Trophoblast cell (in vitro differentiated cells and primary cell): ENCODE results near the gene THEMIS.
A peak's percentile ranks its signal among the peaks of the same experiment; 100 is the strongest.

Experiments
- DNase-seq, 2 donors: peaks; one replicate each; pipeline ENCODE4 v3.0.0-alpha.2; 2016
- H2AFZ ChIP-seq: 2 replicates; pipeline ENCODE4 v1.6.1; 2013; ENCODE audit warnings: low read length, moderate library complexity, mild to moderate bottlenecking; ENCODE audit not compliant: insufficient read depth, poor library complexity
- H2AK5ac ChIP-seq: 2 replicates; pipeline ENCODE4 v1.6.1; 2013; ENCODE audit warnings: mild to moderate bottlenecking, low read length
- H2BK120ac ChIP-seq: 2 replicates; pipeline ENCODE4 v1.6.1; 2013; ENCODE audit warnings: low read length, mild to moderate bottlenecking, moderate library complexity; ENCODE audit not compliant: insufficient read depth, poor library complexity
- H2BK12ac ChIP-seq: 2 replicates; pipeline ENCODE4 v1.6.1; 2013; ENCODE audit warnings: mild to moderate bottlenecking, low read length, moderate library complexity
- H2BK5ac ChIP-seq: 2 replicates; pipeline ENCODE4 v1.6.1; 2013; ENCODE audit warnings: low read length, low read depth, moderate library complexity, mild to moderate bottlenecking; ENCODE audit not compliant: poor library complexity
- H3K14ac ChIP-seq: 2 replicates; pipeline ENCODE4 v1.6.1; 2013; ENCODE audit warnings: mild to moderate bottlenecking, low read length
- H3K18ac ChIP-seq: 2 replicates; pipeline ENCODE4 v1.6.1; 2013; ENCODE audit warnings: mild to moderate bottlenecking, low read length
- H3K23ac ChIP-seq: 2 replicates; pipeline ENCODE4 v1.6.1; 2013; ENCODE audit warnings: low read length
- H3K27ac ChIP-seq: 2 replicates; pipeline ENCODE4 v1.5.1; 2013; ENCODE audit warnings: low read depth, mild to moderate bottlenecking, inconsistent platforms, low read length, moderate library complexity
- H3K27me3 ChIP-seq: 2 replicates; pipeline ENCODE4 v1.6.1; 2013; ENCODE audit warnings: inconsistent platforms, mild to moderate bottlenecking, low read length, moderate library complexity; ENCODE audit not compliant: insufficient read depth
- H3K36me3 ChIP-seq, 2 experiments: 1 replicate in 1 of 2; 2 replicates in 1 of 2; pipeline ENCODE4 v1.6.1; 2013; ENCODE audit warnings: low read length in 2 of 2, mild to moderate bottlenecking in 2 of 2, moderate library complexity in 1 of 2; ENCODE audit not compliant: insufficient read depth in 2 of 2, control insufficient read depth in 1 of 2
- H3K4ac ChIP-seq: 2 replicates; pipeline ENCODE4 v1.6.1; 2013; ENCODE audit warnings: low read depth, mild to moderate bottlenecking, low read length, moderate library complexity
- H3K4me1 ChIP-seq, 2 experiments: 1 replicate in 1 of 2; 2 replicates in 1 of 2; pipeline ENCODE4 v1.6.1; 2013; ENCODE audit warnings: low read length in 2 of 2, mild to moderate bottlenecking in 2 of 2, moderate library complexity in 1 of 2; ENCODE audit not compliant: insufficient read depth in 2 of 2, control insufficient read depth in 1 of 2
- H3K4me2 ChIP-seq: 2 replicates; pipeline ENCODE4 v1.6.1; 2013; ENCODE audit warnings: inconsistent platforms, mild to moderate bottlenecking, low read length, moderate library complexity
- H3K4me3 ChIP-seq: 2 replicates; pipeline ENCODE4 v1.5.1; 2013; ENCODE audit warnings: mild to moderate bottlenecking, low read depth, low read length, inconsistent platforms
- H3K79me1 ChIP-seq: one replicate; pipeline ENCODE4 v1.6.1; 2013; ENCODE audit warnings: low read length
- H3K79me2 ChIP-seq: 2 replicates; pipeline ENCODE4 v1.6.1; 2013; ENCODE audit warnings: low read length, mild to moderate bottlenecking; ENCODE audit not compliant: control insufficient read depth, insufficient read depth, poor library complexity
- H3K9ac ChIP-seq: 2 replicates; pipeline ENCODE4 v1.6.1; 2013; ENCODE audit warnings: mild to moderate bottlenecking, low read length
- H3K9me3 ChIP-seq: 2 replicates; pipeline ENCODE4 v1.6.1; 2013; ENCODE audit warnings: low read depth, mild to moderate bottlenecking, control low read depth, inconsistent platforms, low read length; ENCODE audit not compliant: insufficient read depth
- H4K12ac ChIP-seq: 2 replicates; pipeline ENCODE4 v1.6.1; 2013; ENCODE audit warnings: low read depth, mild to moderate bottlenecking, low read length, moderate library complexity
- H4K8ac ChIP-seq: 2 replicates; pipeline ENCODE4 v1.6.1; 2013; ENCODE audit warnings: low read depth, mild to moderate bottlenecking, low read length, moderate library complexity
- H4K91ac ChIP-seq: one replicate; pipeline ENCODE4 v1.6.1; 2013; ENCODE audit warnings: low read depth, mild to moderate bottlenecking, low read length, moderate library complexity
- WGBS: extraction: QIAGEN DNeasy Blood & Tissue Kit; methylation state at CpG from one replicate; pipeline ENCODE4 v1.1.7; 2013; ENCODE audit warnings: missing lambda C conversion rate; ENCODE audit not compliant: insufficient read length, insufficient coverage; ENCODE audit errors: extremely low coverage; 5-methylcytosine and 5-hydroxymethylcytosine counted together

THEMIS gene

DNA sequence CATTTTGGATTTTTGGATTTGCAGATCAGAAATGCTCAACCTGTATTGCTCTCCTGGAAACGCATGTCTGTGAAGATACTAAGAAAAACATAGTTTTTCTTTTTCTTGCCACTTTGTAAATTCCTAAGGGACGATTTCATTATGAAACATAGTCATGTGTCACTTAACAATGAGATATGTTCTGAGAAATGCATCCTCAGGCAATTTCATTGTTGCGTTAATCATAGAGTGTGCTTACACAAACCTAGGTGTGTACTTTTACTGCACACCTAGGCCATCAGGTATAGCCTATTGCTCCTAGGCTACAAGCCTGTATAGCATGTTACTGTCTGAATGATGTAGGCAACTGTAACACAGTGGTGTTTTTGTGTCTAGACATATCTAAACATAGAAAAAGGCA is 13.4 kb upstream of the THEMIS start:
- no CpG with 5 or more reads among the region's 3 CpGs for WGBS
- no peak overlapping the region for H2AK5ac ChIP-seq

GRCh38 chr6:127912914-127913313 is 12.1 kb upstream of the THEMIS start:
- Histone ChIP-seq H3K79me1 (no peaks in the 10 kb centered on the region), H2BK12ac (no peak overlapping the region), H2AFZ (no peak overlapping the region), H3K27me3 (no peaks in the 10 kb centered on the region), H3K23ac (no peak overlapping the region), H3K18ac (no peak overlapping the region), H2AK5ac (no peak overlapping the region), H3K4me2 (no peak overlapping the region), H3K27ac (no peak overlapping the region), H3K36me3 (no peaks in the 10 kb centered on the region), H3K9ac (no peak overlapping the region), H3K9me3 (no peaks in the 10 kb centered on the region), H2BK120ac (no peak overlapping the region), H4K91ac (no peak overlapping the region), H3K4me1 (no peaks in the 10 kb centered on the region), H4K12ac (no peak overlapping the region), H3K14ac (no peak overlapping the region), H2BK5ac (no peak overlapping the region), H3K4ac (no peak overlapping the region), H3K79me2 (no peaks in the 10 kb centered on the region), H4K8ac (no peak overlapping the region), H3K4me3 (no peak overlapping the region)
- no CpG with 5 or more reads among the region's 3 CpGs for WGBS
- no peak for DNase-seq

More for the DNA sequence above, 13.4 kb upstream of the THEMIS start:
- no peak overlapping the region for H3K18ac ChIP-seq
- no peak overlapping the region for H2BK5ac ChIP-seq
- no peak overlapping the region for H3K23ac ChIP-seq
- no peaks in the 10 kb centered on the region for H3K9me3 ChIP-seq
- no peak overlapping the region for H4K12ac ChIP-seq
- H3K4ac ChIP-seq, result no peak overlapping the region
- no peak overlapping the region for H4K8ac ChIP-seq
- H3K36me3 ChIP-seq, result no peaks in the 10 kb centered on the region
- no peaks in the 10 kb centered on the region for H3K4me1 ChIP-seq
- no peak overlapping the region for H3K14ac ChIP-seq
- no peaks in the 10 kb centered on the region for H3K27me3 ChIP-seq
- no peak overlapping the region for H2AFZ ChIP-seq
- H3K9ac ChIP-seq, result no peak overlapping the region
- H3K79me1 ChIP-seq, result no peaks in the 10 kb centered on the region
- H2BK120ac ChIP-seq, result no peak overlapping the region
- H2BK12ac ChIP-seq, result no peak overlapping the region
- H3K79me2 ChIP-seq, result no peaks in the 10 kb centered on the region
- no peak overlapping the region for H3K4me2 ChIP-seq
- DNase-seq, result peak; percentile 64 to 88
- no peak overlapping the region for H4K91ac ChIP-seq
- H3K27ac ChIP-seq, result no peak overlapping the region
- H3K4me3 ChIP-seq, result no peak overlapping the region

DNA sequence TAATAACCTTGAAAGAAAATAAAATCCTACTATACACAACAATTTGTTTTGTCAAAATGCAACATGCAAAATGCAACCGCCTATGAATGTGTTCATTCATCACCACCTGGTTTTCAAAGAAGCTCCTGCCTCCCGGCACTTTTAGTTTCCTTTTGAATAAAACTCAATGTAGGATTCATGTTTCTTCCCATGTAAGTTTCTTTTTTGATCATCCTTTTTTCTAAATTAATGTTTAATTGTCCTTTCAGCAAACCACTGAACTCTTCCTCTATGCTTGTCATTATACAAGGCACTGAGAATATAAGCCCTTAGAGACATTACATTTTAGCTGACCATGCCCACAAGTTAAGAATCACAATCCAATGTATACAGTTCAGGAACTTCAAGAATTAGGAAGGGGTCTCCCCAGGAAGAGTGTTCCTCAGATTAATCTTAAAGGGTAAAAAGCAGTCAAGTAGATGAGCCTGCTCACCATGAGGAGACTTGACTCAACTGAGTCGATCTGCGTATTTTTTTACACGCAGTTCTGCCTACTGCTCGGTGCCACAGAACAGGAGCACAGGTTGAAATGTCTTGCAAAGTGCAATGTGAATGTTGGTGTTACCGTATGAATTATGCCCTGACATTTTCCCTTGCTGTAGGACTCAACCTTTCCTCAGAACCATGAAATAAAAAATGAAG is 7.2 kb upstream of the THEMIS start:
- no peak overlapping the region for H2BK12ac ChIP-seq
- no peaks in the 10 kb centered on the region for H3K36me3 ChIP-seq
- no peaks in the 10 kb centered on the region for H3K79me2 ChIP-seq
- H3K4me1 ChIP-seq, result no peaks in the 10 kb centered on the region
- H3K14ac ChIP-seq, result no peak overlapping the region
- no peak overlapping the region for H2AK5ac ChIP-seq
- H4K91ac ChIP-seq, result no peak overlapping the region
- H2BK120ac ChIP-seq, result no peak overlapping the region
- H2AFZ ChIP-seq, result no peak overlapping the region
- H4K8ac ChIP-seq, result no peak overlapping the region
- no peak overlapping the region for H3K18ac ChIP-seq
- H3K4me2 ChIP-seq, result no peak overlapping the region
- WGBS, result no CpG with 5 or more reads among the region's 7 CpGs
- no peak overlapping the region for H2BK5ac ChIP-seq
- no peak overlapping the region for H3K4me3 ChIP-seq
- no peak overlapping the region for H3K4ac ChIP-seq
- no peak overlapping the region for H4K12ac ChIP-seq
- no peak overlapping the region for H3K23ac ChIP-seq
- no peaks in the 10 kb centered on the region for H3K9me3 ChIP-seq
- DNase-seq, result no peak
- no peak overlapping the region for H3K27ac ChIP-seq
- no peak overlapping the region for H3K9ac ChIP-seq
- no peaks in the 10 kb centered on the region for H3K79me1 ChIP-seq
- H3K27me3 ChIP-seq, result no peaks in the 10 kb centered on the region

GRCh38 chr6:127904160-127904559 is 3.3 kb upstream of the THEMIS start:
- H3K36me3 ChIP-seq, result no peaks in the 10 kb centered on the region
- no peak overlapping the region for H4K12ac ChIP-seq

More at GRCh38 chr6:127904160-127904559, 3.3 kb upstream of the THEMIS start:
- H4K91ac ChIP-seq, result no peak overlapping the region
- H2AK5ac ChIP-seq, result no peak overlapping the region
- H3K27me3 ChIP-seq, result no peaks in the 10 kb centered on the region
- H3K9me3 ChIP-seq, result no peaks in the 10 kb centered on the region
- no peak overlapping the region for H3K4ac ChIP-seq
- DNase-seq, result no peak
- H2AFZ ChIP-seq, result no peak overlapping the region
- no peak overlapping the region for H2BK120ac ChIP-seq
- no peaks in the 10 kb centered on the region for H3K79me2 ChIP-seq
- no peak overlapping the region for H3K4me2 ChIP-seq
- H2BK12ac ChIP-seq, result no peak overlapping the region
- no peak overlapping the region for H4K8ac ChIP-seq
- H3K4me3 ChIP-seq, result no peak overlapping the region
- H3K79me1 ChIP-seq, result no peaks in the 10 kb centered on the region
- no peak overlapping the region for H3K14ac ChIP-seq
- H3K4me1 ChIP-seq, result peaks cover 0 to 4% of the 10 kb centered on the region in 2 experiments
- H3K18ac ChIP-seq, result no peak overlapping the region
- H2BK5ac ChIP-seq, result no peak overlapping the region
- no peak overlapping the region for H3K27ac ChIP-seq
- H3K23ac ChIP-seq, result no peak overlapping the region
- H3K9ac ChIP-seq, result no peak overlapping the region
